ENCODE measurements around the gene SLC30A9.

SLC30A9 gene

DNA sequence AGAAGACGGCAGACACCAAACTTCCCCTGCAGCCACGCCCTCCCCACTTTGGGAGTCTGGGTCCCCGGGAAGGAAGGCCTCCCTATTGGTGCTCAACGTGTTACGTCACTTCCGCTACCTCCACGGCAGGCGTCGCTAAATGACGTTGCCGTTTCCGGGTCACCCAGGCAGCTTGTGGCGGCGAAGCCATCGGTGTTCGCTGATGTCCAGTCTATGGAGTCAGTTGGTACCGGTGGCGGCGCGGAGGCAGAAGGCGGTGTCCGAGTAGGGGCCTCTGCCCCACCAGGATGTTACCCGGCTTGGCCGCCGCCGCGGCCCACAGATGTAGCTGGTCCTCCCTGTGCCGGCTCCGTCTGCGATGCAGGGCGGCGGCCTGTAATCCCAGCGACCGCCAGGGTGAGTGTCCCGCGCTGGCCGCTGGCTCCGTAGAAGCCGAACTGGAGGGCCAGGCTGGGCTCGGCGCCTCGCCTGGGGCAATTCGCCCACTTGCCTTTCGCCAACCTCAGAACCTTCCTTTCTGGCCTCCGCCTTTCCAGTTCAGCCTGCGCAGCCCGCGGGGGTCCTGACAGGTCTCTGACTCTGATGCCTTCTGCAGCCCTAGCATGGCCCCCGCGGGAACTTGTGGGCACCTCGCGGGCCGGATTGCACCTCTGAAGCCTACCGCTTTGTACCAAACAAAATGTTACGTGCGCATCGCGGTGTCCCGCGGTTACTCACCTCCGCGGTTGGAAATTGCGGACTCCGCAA, at the start of gene SLC30A9:
TSS of gene SLC30A9 (plus strand) at position 166 of the 747 bp plus-strand sequence. CDS start at position 288, 122 bp downstream.
- peak within 1 kb of the TSS; percentile 82 for H3K27ac ChIP-seq
- TF ChIP-seq ZFX (IDR thresholded peaks at IDR 0.05) = peak; percentile 86
- TF ChIP-seq, protein P1, sequence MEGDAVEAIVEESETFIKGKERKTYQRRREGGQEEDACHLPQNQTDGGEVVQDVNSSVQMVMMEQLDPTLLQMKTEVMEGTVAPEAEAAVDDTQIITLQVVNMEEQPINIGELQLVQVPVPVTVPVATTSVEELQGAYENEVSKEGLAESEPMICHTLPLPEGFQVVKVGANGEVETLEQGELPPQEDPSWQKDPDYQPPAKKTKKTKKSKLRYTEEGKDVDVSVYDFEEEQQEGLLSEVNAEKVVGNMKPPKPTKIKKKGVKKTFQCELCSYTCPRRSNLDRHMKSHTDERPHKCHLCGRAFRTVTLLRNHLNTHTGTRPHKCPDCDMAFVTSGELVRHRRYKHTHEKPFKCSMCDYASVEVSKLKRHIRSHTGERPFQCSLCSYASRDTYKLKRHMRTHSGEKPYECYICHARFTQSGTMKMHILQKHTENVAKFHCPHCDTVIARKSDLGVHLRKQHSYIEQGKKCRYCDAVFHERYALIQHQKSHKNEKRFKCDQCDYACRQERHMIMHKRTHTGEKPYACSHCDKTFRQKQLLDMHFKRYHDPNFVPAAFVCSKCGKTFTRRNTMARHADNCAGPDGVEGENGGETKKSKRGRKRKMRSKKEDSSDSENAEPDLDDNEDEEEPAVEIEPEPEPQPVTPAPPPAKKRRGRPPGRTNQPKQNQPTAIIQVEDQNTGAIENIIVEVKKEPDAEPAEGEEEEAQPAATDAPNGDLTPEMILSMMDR (conservative IDR thresholded peaks at IDR 0.05) = peak; percentile 46

- no peak overlapping the region for H3K27ac ChIP-seq
- TF ChIP-seq, protein P1 (conservative IDR thresholded peaks at IDR 0.05) = no peak
- TF ChIP-seq ZFX (IDR thresholded peaks at IDR 0.05) = no peak
Measured at GRCh38 chr4:41940834-41941233, 49.5 kb upstream of the SLC30A9 start.

GRCh38 chr4:41943506-41943905, 46.8 kb upstream of the SLC30A9 start:
- H3K27ac ChIP-seq = no peak overlapping the region
- no peak for TF ChIP-seq ZFX (IDR thresholded peaks at IDR 0.05)
- TF ChIP-seq, protein P1 (conservative IDR thresholded peaks at IDR 0.05) = no peak

DNA sequence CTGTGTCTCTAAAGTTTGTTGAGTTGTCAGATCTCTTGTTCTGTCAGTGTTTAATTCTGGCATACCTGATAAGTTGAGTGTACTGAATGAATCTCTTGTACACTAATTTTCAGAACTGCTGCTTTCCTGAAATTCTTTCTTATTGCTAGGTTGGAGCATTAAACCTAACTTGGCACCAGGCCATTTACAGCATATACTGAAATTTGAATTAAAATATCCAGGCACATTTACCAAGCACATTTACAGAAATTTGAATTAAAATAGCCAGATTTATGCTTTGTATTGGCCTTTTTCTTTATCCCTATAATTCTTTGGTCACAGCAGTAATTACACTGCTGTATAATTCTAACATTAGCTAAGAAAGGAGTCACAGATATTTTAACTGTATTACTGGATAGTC, 46.2 kb upstream of the SLC30A9 start:
- TF ChIP-seq ZFX (IDR thresholded peaks at IDR 0.05) = no peak
- TF ChIP-seq, protein P1 (conservative IDR thresholded peaks at IDR 0.05) = no peak
- no peak overlapping the region for H3K27ac ChIP-seq

DNA sequence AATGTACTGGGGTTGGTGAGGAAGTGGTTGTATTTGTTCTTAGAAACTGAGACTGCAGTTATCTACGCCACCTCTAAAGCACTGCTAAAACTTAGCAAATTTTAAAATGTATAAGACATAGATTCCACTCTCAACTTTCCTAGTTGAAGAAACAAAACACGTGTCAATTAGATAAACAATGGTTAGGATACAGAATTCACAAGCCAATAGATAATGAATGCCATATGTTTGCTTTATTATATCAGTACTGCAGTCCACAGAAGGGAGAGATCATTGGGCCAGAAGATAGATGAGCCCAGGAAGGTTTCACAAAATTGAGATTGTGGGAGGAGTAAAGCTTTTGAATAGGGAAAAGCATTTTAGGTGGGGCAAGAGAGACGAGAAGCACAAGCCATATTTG, 40.8 kb upstream of the SLC30A9 start:
- TF ChIP-seq, protein P1 (conservative IDR thresholded peaks at IDR 0.05) = no peak
- no peak for TF ChIP-seq ZFX (IDR thresholded peaks at IDR 0.05)
- H3K27ac ChIP-seq = no peak overlapping the region

GRCh38 chr4:41957634-41958033, 32.7 kb upstream of the SLC30A9 start:
- no peak overlapping the region for H3K27ac ChIP-seq
- TF ChIP-seq, protein P1 (conservative IDR thresholded peaks at IDR 0.05) = peak; percentile 63
- TF ChIP-seq ZFX (IDR thresholded peaks at IDR 0.05) = no peak

DNA sequence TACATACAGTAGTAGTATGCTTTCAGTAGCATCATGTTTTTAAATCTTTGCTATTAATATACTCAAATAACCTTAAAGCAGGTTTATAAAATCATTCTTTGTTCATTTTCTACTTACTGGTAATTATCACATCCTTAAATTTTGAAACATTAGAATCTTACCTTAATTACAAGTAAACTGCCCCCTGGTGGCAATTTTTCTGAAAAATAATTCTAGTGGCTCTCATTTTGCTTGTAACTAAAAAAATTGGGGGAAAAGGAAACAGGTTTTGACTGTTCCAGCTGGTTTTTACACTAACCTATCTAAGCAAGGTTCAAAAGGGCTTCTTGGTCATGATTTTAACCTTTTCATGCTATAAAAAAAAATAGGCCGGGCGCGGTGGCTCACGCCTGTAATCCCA, 27.2 kb upstream of the SLC30A9 start:
- TF ChIP-seq, protein P1 (conservative IDR thresholded peaks at IDR 0.05) = peak; percentile 66
- no peak for TF ChIP-seq ZFX (IDR thresholded peaks at IDR 0.05)

More for the DNA sequence above, 27.2 kb upstream of the SLC30A9 start:
- H3K27ac ChIP-seq = no peak overlapping the region

Measured in C4-2B (cell line).